ENCODE data around the gene MUSTN1.

MUSTN1 gene

GRCh38 chr3:52783211-52783555 is 51.6 kb downstream of the MUSTN1 start:
- no peak for DNase-seq

All from NCI-H1694 (cell line).